Measurements from ENCODE around the gene NUP37.

- TF ChIP-seq POLR2A (IDR thresholded peaks at IDR 0.05; ENCODE audit: low read length) (no peak), GATA1 (IDR thresholded peaks at IDR 0.05; ENCODE audit: low read depth, low read length) (no peak)
Observed at GRCh38 chr12:102095677-102096263, 24.1 kb downstream of the NUP37 start.

All from erythroblast (primary cell).